T1000 (cell line): Measurements from ENCODE around the gene SLC35E3.
A peak's percentile ranks its signal among the peaks of the same experiment; 100 is the strongest.
"Not testable (repeated sequence)": the region's sequence is repeated elsewhere in the genome, so short reads cannot be mapped to it uniquely, and the experiment has no call there.

ENCODE experiments used
- DNase-seq: peaks from one replicate; lab custom pipeline; 2025; ENCODE audit warnings: mixed read lengths; lab: John Stamatoyannopoulos, UW

Gene SLC35E3

DNA sequence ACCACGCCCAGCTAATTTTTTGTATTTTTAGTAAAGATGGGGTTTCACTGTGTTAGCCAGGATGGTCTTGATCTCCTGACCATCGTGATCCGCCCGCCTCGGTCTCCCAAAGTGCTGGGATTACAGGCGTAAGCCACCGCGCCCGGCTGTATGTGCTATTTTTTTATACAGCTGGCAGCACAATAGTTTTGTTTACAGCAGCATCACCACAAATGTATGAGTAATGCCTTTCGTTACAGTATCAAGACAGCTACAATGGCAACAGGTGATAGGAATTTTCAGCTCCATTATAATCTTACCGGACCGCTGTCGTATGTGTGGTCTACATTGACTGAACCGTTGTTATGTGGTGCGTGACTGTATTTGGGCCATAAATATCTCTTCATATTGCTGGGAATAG lies 50.4 kb downstream of the SLC35E3 start:
- DNase-seq = no peak

DNA sequence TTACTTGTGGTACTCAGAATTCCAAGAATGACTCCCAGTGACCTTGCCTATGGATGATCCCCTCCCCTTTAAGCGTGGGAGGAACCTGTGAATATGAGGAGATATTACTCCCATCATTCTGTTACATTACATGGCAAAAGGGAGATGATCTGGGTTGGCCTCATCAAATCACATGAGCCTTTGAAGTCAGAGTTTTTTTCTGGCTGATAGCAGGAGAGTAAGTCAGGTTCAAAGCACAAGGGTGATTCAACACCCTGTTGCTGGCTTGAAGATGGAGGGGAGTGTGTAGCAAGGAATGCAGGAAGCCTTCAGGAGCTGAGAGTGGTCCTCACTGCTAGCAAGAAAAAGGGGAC lies 52.9 kb downstream of the SLC35E3 start:
- no peak for DNase-seq

DNA sequence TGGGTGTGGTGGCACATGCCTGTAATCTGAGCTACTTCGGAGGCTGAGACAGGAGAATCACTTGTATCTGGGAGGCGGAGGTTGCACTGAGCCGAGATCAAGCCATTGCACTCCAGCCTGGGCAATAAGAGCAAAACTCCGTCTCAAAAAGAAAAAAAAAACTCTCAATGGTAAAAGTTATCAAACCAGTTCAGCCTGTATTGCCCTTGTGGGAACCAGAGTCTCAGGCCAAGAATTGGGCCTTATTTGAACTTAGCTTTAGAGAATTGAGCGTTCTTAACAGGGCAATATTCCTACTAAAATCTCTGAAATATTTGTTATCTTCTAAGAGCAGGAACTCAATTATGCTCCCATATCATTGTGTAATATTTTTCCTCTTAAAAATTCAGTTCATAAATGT lies 54.3 kb downstream of the SLC35E3 start:
- DNase-seq = no peak

DNA sequence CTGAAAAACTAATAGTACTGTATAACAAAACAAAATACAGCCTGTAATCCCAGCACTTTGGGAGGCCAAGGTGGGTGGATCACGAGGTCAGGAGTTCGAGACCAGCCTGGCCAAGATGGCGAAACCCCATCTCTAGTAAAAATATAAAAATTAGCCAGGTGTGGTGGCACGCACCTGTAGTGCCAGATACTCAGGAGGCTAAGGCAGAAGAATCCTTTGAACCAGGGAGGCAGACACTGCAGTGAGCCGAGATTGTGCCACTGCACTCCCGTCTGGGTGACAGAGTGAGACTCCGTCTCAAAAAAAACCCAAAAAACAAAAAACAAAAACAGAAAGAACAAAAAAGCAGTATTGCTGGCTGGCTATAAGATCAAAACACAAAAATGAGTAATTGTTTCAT lies 55.1 kb downstream of the SLC35E3 start:
- not testable (repeated sequence) for DNase-seq

DNA sequence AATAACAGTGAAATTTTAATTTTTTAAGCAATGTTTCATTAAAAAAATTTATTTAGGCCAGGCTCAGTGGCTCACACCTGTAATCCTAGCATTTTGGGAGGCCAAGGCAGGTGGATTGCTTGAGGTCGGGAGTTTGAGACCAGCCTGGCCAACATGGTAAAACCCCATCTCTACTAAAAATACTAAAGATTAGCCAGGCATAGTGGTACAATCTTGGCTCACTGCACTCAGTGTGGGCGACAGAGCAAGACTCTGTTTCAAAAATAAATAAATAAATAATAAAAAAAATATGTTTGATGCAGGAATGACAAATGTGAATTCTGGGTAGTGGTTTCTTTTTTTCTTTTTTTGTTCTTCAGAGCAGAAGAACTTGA lies 56.4 kb downstream of the SLC35E3 start:
- DNase-seq = not testable (repeated sequence)

DNA sequence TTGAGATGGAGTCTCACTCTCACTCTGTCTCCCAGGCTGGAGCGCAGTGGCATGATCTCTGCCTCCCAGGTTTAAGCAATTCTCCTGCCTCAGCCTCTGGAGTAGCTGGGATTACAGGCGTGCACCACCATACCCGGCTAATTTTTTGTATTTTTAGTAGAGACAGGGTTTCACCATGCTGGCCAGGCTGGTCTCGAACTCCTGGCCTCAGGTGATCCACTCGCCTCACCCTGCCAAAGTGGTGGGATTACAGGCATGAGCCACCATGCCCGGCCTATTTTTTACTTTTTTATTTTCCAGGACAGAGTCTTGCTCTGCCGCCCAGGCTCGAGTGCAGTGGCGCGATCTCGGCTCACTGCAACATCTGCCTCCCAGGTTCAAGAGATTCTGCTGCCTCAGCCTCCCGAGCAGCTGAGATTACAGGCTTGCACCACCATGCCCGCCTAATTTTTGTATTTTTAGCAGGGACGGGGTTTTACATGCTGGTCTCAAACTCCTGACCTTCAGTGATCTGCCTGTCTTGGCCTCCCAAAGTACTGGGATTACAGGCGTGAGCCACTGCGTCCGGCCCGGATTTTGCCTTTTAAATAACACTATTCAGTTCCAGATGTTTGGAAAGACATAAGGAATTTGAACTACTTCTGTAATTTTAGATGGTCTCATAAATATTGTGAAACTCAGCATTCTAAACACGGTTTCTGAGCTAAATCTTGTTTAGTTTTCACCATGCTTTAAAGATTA lies 57.1 kb downstream of the SLC35E3 start:
- not testable (repeated sequence) for DNase-seq

DNA sequence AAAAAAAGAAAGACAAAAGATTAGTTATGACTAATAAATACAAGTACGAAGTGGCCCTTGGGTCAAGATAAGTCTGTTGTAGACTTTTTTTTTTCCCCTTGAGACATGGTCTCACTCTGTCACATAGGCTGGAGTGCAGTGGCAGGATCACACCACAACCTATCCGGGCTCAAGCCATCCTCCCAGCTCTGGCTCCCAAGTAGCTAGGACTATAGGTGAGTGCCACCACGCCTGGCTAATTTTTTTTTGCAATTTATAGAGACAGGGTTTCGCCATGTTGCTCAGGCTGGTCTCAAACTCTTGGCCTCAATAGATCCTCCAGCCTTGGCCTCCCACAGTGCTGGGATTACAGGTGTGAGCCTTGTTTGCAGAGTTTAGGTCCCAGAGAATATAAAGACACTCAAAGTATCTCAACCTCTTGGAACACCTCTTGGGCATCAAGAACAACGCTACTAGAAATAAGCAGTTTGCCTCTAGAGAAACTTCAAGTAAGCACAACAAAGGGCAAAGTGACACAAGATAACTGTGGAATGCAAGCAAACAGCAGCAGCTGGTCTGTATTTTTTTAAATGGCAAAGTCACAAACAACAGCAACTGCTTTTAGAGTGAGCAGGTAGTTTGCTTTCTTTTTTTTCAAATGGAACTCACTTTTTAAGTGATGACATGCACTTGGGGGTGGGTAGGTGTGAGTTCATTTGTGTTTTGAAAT lies 58.1 kb downstream of the SLC35E3 start:
- DNase-seq = no peak

DNA sequence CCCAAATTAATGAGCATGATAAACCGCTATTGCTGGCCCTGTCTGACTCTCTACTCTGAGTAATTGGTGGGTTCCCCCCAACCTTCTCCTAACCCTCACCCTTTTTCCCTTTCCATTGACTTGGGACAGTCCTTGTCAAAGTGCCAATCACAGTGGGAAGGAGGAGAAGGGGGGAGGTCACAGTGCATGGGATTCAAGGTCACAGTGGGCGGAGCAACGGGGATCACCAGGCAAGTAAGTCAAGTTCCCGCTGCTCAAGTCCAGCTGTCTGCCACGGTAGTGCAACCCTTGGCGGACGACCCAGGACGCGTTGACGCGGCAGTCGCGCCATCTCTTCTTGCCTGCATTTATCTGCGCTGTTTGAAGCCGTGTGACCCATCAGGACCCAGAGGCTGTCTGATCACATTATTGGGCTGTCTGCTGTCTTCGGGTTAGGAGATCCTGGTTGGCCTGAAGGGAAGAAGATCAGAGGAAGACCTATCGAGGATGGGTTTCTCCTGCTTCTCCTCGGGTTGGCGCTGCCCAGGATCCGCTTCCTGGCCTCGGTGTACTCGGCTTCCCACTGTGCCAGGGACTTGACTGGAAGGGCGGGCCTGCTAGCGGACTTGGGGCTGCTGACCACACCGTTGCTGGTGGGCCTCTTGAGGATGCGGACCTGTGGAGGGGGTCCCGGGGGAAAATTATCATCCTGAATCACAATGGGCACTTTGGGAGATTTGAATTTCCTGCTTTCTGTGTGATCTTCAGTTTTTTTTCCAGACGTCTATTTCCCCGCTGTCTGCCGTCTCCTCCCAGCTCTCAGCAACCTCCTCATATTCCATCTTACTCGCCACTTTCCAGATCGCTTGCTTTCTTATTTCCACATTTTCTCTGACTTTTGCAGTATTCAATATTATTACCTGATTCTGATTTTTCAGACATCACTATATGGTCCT lies 58.9 kb downstream of the SLC35E3 start:
- DNase-seq = no peak

DNA sequence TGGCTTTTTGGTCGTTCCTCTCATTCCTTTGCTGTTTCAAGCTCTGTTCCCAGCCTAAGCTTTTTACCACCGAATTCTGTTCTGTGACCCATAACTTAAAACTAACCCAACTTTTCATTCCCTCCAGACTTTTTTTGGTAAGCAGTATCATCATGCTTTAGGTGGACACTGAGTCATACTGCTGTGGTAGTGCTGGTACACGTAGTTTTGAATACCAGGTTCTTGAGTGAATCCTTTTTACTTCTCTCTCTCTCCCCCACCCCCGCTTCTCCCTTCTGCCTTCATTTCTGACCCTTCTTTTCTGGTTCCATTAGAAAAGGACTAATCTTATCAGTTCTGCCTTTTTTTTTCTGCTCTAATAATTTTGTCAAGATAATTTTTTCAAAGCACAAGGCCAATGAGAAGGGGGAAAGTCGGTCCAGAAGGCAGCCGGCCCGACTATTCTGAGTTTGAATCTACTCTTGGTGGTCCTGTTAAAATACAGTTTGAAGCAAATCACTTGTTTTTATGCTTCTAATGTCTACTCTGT lies 59.7 kb downstream of the SLC35E3 start:
- DNase-seq = no peak

DNA sequence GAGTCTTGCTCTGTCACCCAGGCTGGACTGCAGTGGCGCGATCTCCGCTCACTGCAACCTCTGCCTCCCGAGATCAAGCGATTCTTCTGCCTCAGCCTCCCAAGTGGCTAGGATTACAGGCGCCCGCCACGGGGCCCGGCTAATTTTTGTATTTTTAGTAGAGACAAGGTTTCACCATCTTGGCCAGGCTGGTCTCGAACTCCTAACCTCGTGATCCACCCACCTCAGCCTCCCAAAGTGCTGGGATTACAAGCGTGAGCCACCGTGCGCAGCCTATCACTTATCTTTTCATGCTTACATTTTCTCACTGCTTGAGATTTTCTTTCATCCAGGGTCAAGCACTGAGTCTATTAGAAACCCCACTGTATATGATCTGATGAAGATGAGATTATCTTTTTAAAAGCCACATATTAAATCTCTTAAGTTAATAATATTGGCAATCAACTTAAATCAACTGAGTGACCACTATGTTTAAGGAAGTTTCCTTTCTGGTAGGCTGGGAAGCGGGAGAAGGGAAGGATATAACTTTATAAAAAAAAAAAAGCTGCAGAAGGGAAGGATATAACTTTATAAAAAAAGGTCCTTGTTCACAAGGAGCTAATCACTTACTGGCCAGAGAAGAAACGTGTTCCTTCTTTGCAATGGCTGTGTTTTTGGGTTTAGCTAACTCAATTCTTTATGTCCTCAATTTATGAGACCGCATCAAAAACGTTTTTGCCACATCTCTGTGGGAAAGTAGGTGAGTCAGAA lies 60.7 kb downstream of the SLC35E3 start:
- no peak for DNase-seq

DNA sequence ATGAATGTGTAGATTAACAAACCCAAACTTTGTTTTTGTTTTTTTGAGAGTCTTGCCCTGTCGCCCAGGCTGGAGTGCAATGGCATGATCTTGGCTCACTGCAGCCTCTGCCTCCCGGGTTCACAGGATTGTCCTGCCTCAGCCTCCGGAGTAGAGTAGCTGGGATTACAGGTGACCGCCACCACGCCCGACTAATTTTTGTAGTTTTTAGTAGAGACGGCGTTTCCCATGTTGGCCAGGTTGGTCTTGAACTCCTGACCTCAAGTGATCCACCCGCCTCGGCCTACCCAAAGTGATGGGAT lies 61.2 kb downstream of the SLC35E3 start:
- DNase-seq = not testable (repeated sequence)

DNA sequence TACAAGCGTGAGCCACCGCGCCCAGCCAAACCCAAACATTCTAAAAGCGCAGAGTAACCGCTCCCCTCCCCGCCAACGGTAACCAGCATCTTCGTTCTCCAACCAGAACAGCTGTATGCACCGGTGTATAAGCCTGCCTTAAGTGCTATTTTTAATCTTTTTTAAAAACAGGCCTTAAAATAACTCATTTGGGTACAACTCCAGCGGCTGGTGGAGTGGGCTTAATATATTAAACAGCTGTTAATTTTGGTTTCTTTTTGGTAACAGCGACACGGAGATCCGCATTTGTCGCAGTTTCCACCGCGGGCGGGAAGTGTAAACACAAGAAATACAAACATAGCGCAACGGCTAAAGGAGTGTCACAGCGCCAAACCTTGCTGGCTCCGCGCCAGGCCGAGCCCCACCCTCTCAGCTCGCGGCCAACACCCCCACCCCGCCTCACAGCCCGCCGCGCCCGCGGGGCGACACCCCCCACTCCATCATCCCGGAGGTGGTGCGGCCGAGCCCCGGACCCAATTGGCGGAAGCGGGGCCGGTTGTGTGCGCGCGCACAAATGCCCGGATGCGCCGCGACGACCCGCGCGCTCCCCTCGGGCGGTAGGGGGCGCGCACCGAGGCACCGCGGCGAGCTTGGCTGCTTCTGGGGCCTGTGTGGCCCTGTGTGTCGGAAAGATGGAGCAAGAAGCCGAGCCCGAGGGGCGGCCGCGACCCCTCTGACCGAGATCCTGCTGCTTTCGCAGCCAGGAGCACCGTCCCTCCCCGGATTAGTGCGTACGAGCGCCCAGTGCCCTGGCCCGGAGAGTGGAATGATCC lies 61.8 kb downstream of the SLC35E3 start, which contains the start of gene MDM2:
Gene MDM2 (plus strand): TSS at position 602 of the 812 bp plus-strand sequence. CDS start 301 bp downstream, outside the sequence.
- DNase-seq = peak; percentile 100

DNA sequence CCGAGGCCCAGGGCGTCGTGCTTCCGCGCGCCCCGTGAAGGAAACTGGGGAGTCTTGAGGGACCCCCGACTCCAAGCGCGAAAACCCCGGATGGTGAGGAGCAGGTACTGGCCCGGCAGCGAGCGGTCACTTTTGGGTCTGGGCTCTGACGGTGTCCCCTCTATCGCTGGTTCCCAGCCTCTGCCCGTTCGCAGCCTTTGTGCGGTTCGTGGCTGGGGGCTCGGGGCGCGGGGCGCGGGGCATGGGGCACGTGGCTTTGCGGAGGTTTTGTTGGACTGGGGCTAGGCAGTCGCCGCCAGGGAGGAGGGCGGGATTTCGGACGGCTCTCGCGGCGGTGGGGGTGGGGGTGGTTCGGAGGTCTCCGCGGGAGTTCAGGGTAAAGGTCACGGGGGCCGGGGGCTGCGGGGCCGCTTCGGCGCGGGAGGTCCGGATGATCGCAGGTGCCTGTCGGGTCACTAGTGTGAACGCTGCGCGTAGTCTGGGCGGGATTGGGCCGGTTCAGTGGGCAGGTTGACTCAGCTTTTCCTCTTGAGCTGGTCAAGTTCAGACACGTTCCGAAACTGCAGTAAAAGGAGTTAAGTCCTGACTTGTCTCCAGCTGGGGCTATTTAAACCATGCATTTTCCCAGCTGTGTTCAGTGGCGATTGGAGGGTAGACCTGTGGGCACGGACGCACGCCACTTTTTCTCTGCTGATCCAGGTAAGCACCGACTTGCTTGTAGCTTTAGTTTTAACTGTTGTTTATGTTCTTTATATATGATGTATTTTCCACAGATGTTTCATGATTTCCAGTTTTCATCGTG lies 62.6 kb downstream of the SLC35E3 start:
- peak; percentile 100 for DNase-seq

DNA sequence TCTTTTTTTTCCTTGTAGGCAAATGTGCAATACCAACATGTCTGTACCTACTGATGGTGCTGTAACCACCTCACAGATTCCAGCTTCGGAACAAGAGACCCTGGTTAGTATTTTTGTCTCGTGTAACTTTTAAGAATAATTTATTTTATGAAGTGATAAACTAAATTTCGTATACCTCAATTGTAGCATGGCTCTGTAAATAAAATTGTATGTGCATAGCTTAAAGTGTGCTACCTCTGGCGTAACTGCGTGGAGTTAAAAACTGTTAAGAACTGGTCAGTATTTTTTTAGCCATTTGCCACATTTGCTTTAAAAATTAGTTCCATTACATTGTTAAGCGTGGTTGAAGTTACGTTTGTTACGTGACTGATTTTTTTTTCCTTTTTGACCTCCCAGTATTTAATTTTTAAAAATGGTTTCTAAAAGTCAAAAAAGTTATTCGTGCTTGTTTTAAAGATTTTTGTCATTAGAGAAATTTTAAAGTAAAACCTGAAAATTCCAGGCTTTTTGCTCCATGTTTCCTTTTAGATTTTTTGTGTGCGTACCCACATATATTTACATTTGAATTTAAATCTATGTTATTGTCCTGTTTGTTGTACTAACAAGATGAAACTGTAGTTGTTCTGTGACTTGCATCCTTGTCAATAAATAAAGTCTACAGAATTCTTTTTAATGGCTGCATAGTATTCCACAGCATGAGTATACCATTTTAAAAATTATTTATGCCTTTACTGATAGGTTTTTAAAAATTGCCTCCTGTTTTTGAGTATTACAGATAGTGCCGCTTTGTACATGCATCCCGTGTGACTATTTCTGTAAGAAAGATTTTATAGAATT lies 63.4 kb downstream of the SLC35E3 start:
- no peak for DNase-seq

DNA sequence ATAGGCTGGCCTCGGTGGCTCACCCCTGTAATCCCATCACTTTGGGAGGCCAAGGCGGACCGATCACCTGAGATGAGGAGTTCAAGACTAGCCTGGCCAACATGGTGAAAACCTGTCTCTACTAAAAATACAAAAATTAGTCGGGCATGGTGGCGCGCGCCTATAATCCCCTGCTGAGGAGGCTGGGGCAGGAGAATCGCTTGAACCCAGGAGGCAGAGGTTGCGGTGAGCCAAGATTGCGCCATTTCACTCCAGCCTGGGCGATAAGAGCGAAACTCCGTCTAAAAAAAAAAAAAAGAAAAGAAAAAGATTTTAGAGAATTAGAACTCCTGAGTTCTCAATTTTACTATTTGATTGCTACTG lies 64.0 kb downstream of the SLC35E3 start:
- not testable (repeated sequence) for DNase-seq

DNA sequence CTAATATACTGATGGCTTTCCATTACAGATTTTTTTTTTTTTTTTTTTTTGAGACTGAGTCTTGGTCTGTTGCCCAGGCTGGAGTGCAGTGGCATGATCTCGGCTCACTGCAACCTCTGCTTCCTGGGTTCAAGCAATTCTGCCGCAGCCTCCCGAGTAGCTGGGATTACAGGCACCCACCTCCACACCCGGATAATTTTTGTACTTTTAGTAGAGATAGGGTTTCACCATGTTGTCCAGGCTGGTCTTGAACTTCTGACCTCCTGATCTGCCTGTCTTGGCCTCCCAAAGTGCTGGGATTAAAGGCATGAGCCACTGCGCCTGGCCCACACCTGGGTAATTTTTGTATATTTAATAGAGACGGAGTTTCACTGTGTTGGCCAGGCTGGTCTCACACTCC lies 65.6 kb downstream of the SLC35E3 start:
- not testable (repeated sequence) for DNase-seq

DNA sequence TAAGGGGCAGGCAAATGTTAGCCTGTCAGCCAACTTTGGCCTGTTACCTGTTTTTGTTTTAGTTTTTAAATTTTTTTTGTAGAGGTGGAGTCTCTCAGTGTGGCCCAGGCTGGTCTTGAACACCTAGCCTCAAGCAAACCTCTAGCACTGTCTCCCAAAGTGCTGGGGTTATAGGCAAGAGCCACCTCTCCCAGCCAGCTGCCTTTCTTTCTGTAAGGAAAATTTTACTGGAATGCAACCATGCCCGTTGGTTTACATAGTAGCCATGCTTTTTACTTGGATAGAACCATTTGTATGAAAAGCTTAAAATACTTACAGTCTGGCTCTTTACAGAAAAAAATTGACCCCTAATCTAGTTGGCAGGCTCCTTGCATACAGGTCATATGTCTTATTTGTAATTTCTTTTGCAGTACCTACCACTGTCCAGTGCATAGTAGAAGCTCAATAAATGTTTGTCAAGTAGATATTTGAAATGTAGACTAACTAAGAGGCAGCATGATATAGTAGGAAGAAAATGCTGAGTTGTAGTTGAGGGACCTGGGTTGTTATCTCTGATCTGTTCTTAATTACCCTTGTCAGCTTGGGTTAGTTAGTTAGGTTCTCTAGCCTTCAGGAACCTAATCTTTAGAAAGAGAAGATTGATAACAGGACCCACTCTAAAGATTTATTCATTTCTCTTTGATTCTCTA lies 66.7 kb downstream of the SLC35E3 start:
- DNase-seq = no peak

DNA sequence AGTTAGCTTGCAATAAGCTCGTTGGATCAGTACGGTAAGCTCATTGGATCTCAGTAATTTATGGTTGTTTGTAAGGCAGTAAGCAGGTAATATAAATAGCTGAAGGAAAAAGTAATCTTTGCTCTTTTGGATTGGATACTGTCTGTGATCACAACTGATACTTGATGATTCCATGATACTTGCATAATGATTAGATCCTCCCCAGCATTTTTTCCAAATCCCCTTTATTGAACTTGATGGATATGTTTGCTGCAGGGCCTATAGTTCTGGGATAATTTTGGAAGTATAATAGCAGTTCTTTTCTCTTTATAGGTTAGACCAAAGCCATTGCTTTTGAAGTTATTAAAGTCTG lies 67.2 kb downstream of the SLC35E3 start:
- no peak for DNase-seq
